ENCODE results near the gene KDM6B.

The KDM6B gene

GRCh38 chr17:7867881-7868329 lies 33.9 kb downstream of the KDM6B start:
- no peak for DNase-seq (ENCODE audit: extremely low spot score)
- ChIA-PET POLR2A (no interaction called here), CTCF (no interaction called here)
- no peak for TF ChIP-seq TARDBP (IDR thresholded peaks at IDR 0.05)
- no peak for TF ChIP-seq LEF1 (IDR thresholded peaks at IDR 0.05; ENCODE audit: borderline replicate concordance)
- no peak for TF ChIP-seq FOXM1 (IDR thresholded peaks at IDR 0.05; ENCODE audit: borderline replicate concordance)
- TF ChIP-seq FOXK2 (IDR thresholded peaks at IDR 0.05), result no peak
- no peak for TF ChIP-seq HDGF (IDR thresholded peaks at IDR 0.05; ENCODE audit: borderline replicate concordance)
- no peak for TF ChIP-seq SUZ12 (IDR thresholded peaks at IDR 0.05)
- no peak for TF ChIP-seq ARNT (IDR thresholded peaks at IDR 0.05)
- TF ChIP-seq BHLHE40 (IDR thresholded peaks at IDR 0.05; ENCODE audit: borderline replicate concordance), result no peak
- TF ChIP-seq NFRKB (IDR thresholded peaks at IDR 0.05), result no peak
- no peak for TF ChIP-seq ELF4 (IDR thresholded peaks at IDR 0.05)
- no peak for TF ChIP-seq ZNF384 (IDR thresholded peaks at IDR 0.05)
- TF ChIP-seq L3MBTL2 (conservative IDR thresholded peaks at IDR 0.05), result no peak

DNA sequence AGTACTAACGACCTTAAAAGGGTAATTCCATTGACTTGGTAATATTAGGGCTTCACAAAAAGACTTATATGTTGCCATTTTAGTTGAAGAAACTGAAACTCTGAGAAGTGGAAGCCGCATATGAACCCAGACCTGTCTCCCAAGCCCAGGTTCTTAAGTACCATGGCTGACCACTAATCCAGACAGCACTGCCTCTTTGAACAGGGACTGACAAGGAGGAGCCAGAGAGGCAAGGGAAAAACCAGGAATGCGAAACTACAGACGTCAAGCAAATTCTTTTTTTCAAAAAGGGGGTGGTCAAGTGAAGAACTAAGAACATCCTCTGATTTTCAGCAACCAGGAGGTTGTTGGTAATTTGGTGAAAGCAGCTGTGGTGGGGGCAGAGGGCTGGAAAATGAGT lies 39.0 kb downstream of the KDM6B start:
- CTCF ChIA-PET, result no interaction called here
- no peak for DNase-seq (ENCODE audit: extremely low spot score)
- no peak for TF ChIP-seq ZNF384 (IDR thresholded peaks at IDR 0.05)
- TF ChIP-seq FOXA1 (IDR thresholded peaks at IDR 0.05), result no peak
- no peak for TF ChIP-seq NFRKB (IDR thresholded peaks at IDR 0.05)
- no peak for TF ChIP-seq ARNT (IDR thresholded peaks at IDR 0.05)
- no peak for TF ChIP-seq HDGF (IDR thresholded peaks at IDR 0.05; ENCODE audit: borderline replicate concordance)
- no peak for TF ChIP-seq LEF1 (IDR thresholded peaks at IDR 0.05; ENCODE audit: borderline replicate concordance)
- no peak for TF ChIP-seq BHLHE40 (IDR thresholded peaks at IDR 0.05; ENCODE audit: borderline replicate concordance)
- no peak for TF ChIP-seq SUZ12 (IDR thresholded peaks at IDR 0.05)
- TF ChIP-seq, protein P1, sequence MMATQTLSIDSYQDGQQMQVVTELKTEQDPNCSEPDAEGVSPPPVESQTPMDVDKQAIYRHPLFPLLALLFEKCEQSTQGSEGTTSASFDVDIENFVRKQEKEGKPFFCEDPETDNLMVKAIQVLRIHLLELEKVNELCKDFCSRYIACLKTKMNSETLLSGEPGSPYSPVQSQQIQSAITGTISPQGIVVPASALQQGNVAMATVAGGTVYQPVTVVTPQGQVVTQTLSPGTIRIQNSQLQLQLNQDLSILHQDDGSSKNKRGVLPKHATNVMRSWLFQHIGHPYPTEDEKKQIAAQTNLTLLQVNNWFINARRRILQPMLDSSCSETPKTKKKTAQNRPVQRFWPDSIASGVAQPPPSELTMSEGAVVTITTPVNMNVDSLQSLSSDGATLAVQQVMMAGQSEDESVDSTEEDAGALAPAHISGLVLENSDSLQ (IDR thresholded peaks at IDR 0.05), result no peak
- no peak for TF ChIP-seq L3MBTL2 (conservative IDR thresholded peaks at IDR 0.05)
- no peak for TF ChIP-seq CTBP1 (IDR thresholded peaks at IDR 0.05; ENCODE audit: borderline replicate concordance)
- TF ChIP-seq TARDBP (IDR thresholded peaks at IDR 0.05), result no peak

GRCh38 chr17:7875804-7876370 lies 41.9 kb downstream of the KDM6B start:
- no peak for DNase-seq (ENCODE audit: extremely low spot score)
- TF ChIP-seq ARNT (IDR thresholded peaks at IDR 0.05) (no peak), LEF1 (IDR thresholded peaks at IDR 0.05; ENCODE audit: borderline replicate concordance) (no peak), SUZ12 (IDR thresholded peaks at IDR 0.05) (no peak), NFRKB (IDR thresholded peaks at IDR 0.05) (no peak), TARDBP (IDR thresholded peaks at IDR 0.05) (no peak), BHLHE40 (IDR thresholded peaks at IDR 0.05; ENCODE audit: borderline replicate concordance) (no peak), ZNF384 (IDR thresholded peaks at IDR 0.05) (no peak)
- CTCF ChIA-PET, result no interaction called here
- POLR2A ChIA-PET, result interaction anchor here (0.6 to 0.9 kb wide), 2 partner anchors 33 to 291 kb away, joined by 3 read pairs; no protein-coding TSS in a partner anchor

More for the DNA sequence above, 39.0 kb downstream of the KDM6B start:
- POLR2A ChIA-PET, result interaction anchor here (1.0 kb wide), 1 partner anchor 8 kb away, joined by 3 read pairs; no protein-coding TSS in a partner anchor

GRCh38 chr17:7878234-7878633 lies 44.2 kb downstream of the KDM6B start:
- no peak for DNase-seq (ENCODE audit: extremely low spot score)
- TF ChIP-seq SUZ12 (IDR thresholded peaks at IDR 0.05), result no peak
- TF ChIP-seq NFRKB (IDR thresholded peaks at IDR 0.05), result no peak
- TF ChIP-seq L3MBTL2 (conservative IDR thresholded peaks at IDR 0.05), result no peak
- CTCF ChIA-PET, result interaction anchor here (0.6 kb wide), 1 partner anchor 246 kb away, joined by 4 read pairs; no protein-coding TSS in a partner anchor
- POLR2A ChIA-PET, result no interaction called here

DNA sequence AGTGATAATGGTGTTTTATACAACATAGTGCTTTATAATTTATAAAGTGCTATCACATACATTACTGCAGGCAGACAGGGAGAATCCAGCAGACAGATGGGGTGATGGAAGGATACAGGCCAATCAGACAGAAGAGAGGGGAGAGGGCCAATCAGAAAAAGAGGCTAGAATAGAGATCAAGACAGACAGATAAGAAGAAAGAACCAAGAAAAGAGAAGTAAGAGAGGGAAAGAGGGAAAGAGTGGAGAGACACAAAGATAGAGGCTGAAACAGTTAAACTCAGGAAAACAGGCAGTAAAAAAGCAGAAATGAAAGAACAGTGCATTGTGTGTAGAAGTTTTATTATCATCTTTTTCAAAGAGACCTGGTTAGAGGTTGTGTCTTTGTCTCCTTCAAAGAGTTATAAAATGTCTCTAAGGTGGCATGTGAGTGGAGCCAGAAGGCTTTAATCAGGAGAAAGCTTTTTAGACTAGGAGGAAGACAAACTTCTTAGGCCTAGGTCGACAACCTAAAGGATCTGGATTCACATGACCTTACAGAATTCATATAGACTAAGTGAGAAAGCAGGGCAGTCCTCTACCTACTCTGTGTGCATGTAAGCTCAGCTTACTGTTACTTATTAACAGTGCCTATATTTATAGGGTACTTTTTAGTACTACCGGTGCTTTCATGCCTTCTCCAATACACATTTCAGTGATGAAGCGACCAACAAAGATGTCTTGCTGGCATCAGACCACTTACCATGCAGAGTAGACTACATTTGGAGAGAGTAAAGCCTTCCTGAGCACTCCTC lies 46.3 kb downstream of the KDM6B start:
- CTCF ChIA-PET, result no interaction called here
- TF ChIP-seq TARDBP (IDR thresholded peaks at IDR 0.05) (no peak), NFRKB (IDR thresholded peaks at IDR 0.05) (no peak), BHLHE40 (IDR thresholded peaks at IDR 0.05; ENCODE audit: borderline replicate concordance) (no peak), FOXA1 (IDR thresholded peaks at IDR 0.05) (no peak), FOXK2 (IDR thresholded peaks at IDR 0.05) (no peak), CTBP1 (IDR thresholded peaks at IDR 0.05; ENCODE audit: borderline replicate concordance) (no peak), L3MBTL2 (conservative IDR thresholded peaks at IDR 0.05) (no peak), LEF1 (IDR thresholded peaks at IDR 0.05; ENCODE audit: borderline replicate concordance) (no peak), HDGF (IDR thresholded peaks at IDR 0.05; ENCODE audit: borderline replicate concordance) (no peak), ZNF384 (IDR thresholded peaks at IDR 0.05) (no peak)
- TF ChIP-seq, protein P1 (IDR thresholded peaks at IDR 0.05), result no peak
- DNase-seq (ENCODE audit: extremely low spot score), result no peak
- POLR2A ChIA-PET, result no interaction called here

- TF ChIP-seq SUZ12 (IDR thresholded peaks at IDR 0.05) (no peak), LEF1 (IDR thresholded peaks at IDR 0.05; ENCODE audit: borderline replicate concordance) (no peak), L3MBTL2 (conservative IDR thresholded peaks at IDR 0.05) (no peak), BHLHE40 (IDR thresholded peaks at IDR 0.05; ENCODE audit: borderline replicate concordance) (no peak), ELF4 (IDR thresholded peaks at IDR 0.05) (no peak), TARDBP (IDR thresholded peaks at IDR 0.05) (no peak), FOXA1 (IDR thresholded peaks at IDR 0.05) (no peak), FOXM1 (IDR thresholded peaks at IDR 0.05; ENCODE audit: borderline replicate concordance) (no peak)
- ChIA-PET CTCF (no interaction called here), POLR2A (no interaction called here)
- DNase-seq (ENCODE audit: extremely low spot score), result no peak
Observed at GRCh38 chr17:7881276-7882054, 47.4 kb downstream of the KDM6B start.

All from HEK293T (cell line).